Stimulated activated CD4-positive, alpha-beta T cell treated with anti-CD3 and anti-CD28 coated beads, Interleukin-1b, Interleukin-23, amount 100 ng/mL, for 1 hour (primary cell): ENCODE results near the gene CFAP410.

Experiments used
- DNase-seq, 2 donors: peaks; one replicate each; pipeline ENCODE4 v3.0.0-alpha.2; 2020; ENCODE audit warnings: low read depth in 2 of 2

Gene CFAP410

DNA sequence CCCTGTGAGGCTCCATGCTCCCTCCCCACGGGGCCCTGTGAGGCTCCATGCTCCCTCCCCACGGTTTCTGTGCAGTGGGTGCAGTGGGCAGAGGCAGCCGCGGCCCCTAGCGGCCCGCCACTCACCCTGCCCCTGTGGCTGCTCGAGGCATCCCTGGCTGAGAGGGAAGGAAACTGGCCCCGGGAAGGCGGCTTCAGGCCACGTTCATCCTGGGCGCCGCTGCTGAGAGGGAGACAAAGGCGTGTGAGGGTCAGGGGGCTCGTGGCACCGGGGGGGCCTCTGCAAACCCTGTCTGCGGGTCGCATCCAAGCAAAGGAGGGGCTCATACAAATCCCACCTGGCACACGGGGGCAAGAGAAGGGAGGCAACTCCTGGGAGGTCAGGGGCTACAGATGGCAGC, 8.5 kb downstream of the CFAP410 start:
- no peak for DNase-seq

DNA sequence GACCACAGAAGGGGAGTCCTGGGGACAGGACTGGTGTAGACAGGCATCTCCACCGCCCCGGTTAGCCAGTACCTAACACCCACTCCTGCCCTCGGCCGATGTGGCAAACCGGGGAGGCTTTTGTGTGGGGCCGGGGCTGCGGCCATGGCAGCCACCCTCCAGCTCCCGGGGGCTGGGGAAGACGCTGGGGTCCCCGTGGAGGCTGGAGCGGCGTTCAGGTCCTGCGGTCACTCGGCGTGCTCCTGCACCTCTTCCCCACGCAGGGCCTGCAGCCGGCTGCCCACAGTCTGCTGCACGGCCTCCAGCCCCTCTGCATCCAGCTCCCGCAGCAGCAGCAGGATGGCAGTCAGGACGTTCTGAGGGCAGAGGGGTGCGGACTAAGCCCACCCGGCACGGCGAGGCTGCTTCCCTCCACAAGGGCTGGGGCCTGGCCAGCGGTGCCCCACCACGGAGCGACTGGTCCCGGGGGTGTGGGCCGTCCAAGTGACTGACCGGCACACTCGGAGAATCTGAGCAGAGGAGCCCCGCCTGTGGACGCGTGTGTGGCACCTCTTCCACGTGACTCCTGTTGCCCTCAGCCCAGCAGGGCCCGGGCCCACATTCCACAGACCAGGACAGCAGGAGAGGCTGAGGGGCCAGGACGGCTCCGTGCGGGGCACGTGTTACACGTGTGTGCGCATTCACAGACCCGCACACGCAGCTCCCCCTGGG, 9.1 kb downstream of the CFAP410 start:
- DNase-seq: no peak

DNA sequence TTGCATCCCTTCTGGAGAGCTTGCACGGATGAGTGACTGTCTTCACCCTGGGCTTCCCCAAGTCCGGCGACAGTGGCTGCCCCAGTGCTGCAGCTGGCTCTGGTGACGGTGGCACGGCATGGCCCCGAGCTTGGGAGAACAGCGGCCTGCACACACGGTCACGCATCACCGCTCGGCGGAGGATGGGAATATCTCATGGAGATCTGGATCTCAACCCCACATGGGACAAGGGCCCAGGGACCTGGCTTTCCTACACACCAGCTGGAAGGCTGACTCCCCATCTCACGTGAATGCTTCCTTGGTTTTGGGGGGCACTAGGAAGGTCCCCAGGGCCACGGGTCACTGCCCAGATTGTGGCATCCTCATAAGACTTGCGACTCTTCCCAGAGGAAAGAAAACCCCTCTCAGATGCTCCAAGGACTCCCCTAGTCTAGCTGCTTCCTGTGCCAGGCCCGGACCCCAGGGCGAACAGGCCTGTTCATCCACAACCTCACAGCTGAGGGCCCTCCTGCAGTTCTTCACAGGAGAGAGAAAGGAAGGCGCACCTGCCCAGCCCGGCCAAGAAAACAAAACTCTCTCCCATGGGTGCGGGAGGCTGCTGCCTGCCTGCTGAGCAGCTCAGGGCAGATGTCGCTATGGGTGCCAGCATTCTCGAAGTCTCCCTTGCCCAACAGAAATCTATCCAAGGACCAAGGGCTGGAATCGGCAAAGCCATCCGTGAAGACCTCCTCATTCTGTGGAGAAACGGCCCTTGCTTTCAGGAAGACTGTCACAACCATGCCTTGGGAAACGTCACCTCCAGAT, 9.9 kb downstream of the CFAP410 start:
- DNase-seq: no peak

GRCh38 chr21:44328242-44328895, 10.8 kb downstream of the CFAP410 start:
- no peak for DNase-seq

- no peak for DNase-seq
These were observed 11.6 kb downstream of the CFAP410 start for GRCh38 chr21:44327603-44327974.

GRCh38 chr21:44326716-44327602, 12.2 kb downstream of the CFAP410 start:
- DNase-seq: no peak

DNA sequence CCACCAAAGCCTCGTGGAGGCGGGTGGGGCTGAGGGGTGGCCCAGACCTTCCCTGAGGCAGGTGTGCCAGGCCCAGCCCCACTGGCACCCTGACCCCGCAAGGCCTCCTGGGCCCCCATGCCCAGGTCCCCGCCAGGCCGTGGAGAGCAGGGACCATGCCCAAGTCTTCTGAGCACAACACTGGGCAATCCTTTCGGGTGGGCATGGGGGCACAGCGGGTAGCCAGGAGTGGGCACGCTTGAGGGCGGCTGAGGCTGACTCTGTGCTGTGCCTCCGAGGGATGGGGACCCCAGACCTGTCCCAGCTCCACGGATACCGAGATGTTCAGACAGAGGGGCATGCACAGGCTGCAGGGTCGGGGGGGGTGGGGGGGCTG, 12.9 kb downstream of the CFAP410 start:
- DNase-seq: no peak

DNA sequence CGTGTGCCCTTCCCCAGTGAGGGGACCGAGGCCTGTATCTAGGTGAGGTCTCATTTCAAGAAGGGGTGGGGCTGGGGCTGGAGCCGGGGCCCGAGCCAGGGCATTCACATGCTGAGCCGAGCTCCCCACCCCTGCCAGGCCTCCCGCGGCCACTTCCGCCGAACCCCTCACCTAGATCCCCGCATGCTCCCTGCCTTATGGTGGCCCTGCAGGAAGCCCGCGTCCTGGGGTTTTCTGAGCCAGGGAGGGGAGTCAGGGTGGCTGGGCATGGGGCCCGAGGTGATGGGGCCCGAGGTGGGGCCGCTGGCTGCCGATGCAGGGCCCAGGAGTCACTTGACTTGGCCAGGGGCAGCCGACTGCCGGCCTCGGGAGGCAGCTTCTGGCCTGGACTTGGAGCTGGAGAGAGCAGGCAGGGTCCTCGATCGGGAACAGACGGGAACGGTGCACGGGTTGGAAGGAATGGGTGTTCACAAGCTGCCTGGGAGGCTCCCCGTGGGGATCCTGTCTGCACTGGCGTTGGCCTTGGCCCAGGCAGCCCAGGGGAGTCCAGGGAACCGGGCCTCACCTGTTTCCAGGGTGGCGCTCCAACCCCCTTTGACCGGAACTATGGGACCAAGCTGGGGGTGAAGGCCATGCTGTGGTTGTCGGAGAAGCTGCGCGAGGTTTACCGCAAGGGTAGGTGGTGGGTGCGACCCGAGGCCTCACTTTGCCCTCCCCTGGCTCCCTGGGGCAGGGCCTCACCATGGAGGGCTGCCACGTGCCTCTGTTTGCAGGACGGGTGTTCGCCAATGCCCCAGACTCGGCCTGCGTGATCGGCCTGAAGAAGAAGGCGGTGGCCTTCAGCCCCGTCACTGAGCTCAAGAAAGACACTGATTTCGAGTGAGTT, 13.6 kb downstream of the CFAP410 start:
- DNase-seq: no peak

GRCh38 chr21:44324854-44325107, 14.4 kb downstream of the CFAP410 start:
- no peak for DNase-seq

DNA sequence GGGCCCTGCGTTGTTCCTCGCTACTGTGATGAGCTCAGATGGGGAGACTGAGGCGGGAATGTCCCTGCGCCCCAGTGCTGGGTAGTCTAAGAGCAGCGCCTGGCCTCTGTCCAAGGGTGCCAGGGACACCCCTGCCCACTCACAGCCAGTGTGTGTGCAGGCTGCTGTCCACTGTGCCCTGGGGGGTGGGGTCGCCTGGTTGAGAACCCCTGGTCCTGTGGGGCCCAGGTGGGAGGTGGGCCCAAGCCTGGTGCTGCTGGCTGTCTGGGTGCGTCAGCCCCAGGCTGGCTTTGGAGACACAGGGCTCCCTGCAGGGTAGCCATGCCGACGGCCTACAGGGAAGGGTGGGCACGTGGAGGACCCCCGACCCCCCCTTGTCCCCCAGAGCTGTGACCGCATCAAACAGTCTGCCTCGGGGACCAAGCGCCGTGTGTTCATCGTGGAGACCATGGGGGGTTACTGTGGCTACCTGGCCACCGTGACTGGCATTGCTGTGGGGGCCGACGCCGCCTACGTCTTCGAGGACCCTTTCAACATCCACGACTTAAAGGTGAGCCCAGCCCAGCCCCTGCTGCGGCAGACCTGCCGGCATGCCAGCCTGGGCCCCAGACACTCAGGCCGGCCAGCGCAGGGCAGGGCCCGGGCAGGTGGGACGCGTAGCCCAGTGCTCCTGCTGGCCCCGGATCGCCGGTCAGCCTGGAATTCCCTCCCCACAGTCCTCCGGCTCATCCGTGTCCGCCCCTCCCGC, 14.9 kb downstream of the CFAP410 start:
- DNase-seq: no peak

DNA sequence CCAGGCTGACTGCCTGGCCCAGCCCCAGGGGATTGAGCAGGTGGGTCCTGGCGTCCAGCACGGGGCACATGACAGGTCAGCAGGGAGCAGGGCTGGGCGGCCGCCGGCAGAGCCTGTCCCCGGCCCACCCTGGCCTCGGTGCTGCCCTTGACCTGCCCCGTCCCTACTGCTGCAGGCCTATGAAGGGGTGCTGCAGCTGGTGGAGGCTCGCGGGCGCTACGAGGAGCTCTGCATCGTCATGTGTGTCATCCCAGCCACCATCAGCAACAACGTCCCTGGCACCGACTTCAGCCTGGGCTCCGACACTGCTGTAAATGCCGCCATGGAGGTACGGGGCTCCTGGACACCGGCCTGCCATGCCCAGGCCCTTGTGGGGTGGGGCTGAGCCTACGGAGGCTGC, 15.6 kb downstream of the CFAP410 start:
- DNase-seq: no peak

DNA sequence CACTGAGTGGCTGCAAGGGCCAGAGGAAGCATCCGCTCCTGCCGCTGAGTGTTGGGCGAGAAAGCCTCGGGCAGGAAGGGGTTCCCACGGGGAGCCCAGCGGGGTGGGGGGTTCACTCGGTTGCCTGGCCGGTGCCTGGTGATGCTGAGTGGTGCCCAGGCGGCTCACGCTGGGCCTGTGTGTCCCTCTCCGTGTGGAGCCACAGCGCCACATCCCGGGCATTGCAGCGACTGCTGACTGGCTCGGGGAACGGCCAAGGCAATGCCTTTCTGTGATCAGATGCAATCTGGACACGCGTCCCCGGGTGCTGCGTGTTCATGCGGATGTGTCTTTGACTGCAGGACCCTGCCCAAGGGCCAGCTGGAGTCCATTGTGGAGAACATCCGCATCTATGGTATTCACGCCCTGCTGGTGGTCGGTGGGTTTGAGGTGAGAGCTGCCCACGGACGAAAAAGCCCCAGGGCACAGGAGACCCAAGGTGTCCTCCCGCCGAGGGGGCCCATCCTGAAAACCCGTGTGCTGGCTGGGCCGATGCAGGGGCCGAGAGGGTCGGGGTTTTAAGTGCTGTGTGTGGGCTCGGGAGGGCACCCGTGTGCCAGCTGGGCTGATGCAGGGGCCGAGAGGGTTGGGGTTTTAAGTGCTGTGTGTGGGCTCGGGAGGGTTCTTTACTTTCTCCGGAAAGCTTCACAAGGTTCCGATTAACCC, 16.4 kb downstream of the CFAP410 start:
- no peak for DNase-seq

DNA sequence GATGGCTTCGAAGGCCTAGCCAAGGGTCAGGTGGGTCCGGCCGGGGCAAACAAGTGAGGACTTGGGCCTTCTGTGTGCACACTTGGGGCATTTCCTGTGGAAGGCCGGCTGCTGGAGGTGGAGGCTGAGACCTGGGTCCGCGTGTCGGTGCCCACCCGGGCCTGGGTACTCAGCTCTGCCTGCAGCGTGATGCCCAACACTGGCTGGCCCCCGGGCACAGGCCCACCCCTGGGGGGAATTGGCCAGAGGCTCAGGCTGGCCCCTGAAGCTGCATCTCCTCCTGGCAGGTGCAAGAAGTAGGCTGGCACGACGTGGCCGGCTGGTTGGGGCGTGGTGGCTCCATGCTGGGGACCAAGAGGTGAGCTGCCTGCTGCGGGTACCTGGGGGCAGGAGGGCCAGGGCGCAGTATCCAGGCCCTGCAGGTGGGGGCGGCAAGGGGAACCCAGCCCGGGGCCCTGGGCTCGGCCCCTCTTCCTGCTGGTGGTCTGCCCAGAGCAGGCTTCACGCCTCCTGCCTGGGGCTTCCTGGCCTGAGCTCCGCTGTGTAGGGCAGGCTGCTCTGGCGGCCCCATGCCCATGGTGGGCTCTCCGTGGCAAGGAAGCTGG, 17.2 kb downstream of the CFAP410 start:
- DNase-seq: no peak

GRCh38 chr21:44320847-44321246, 18.3 kb downstream of the CFAP410 start:
- DNase-seq: no peak

GRCh38 chr21:44319407-44320065, 19.7 kb downstream of the CFAP410 start:
- DNase-seq: no peak

GRCh38 chr21:44318489-44319285, 20.5 kb downstream of the CFAP410 start:
- DNase-seq: no peak

- DNase-seq: no peak
These were observed 21.3 kb downstream of the CFAP410 start for GRCh38 chr21:44317871-44318270.

DNA sequence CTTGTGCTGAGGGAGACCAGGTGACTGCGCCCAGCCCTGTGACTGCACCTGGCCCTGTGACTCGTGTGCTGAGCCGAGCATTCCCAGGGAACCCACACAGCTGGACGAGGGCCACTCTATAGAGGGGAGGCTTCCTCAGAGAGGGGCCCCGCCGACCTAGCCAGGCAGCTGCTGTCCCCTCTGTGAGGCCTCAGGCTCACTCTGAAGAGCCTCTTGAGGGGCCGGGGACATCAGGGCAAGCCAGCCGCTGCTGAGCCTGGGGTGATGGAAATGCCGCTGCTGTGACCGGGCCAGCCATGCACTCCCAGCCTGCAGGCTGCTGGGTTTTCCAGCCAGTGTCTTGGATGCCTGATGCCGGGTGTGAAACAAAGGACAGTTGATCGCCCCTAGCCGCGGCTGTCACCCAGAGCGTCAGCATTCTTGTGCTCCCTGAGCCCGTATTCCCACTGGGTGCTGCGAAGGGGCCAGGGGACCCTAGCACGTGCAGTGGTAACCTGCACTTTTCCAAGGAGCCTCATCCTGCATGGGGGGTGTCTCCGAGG, 21.9 kb downstream of the CFAP410 start:
- DNase-seq: no peak
